GM12873 (cell line): ENCODE results near the gene KRTAP5-5.

ENCODE experiments used
- CTCF ChIP-seq: IDR thresholded peaks from 2 replicates; pipeline ENCODE4 v1.5.1; 2012; ENCODE audit warnings: low read depth, mild to moderate bottlenecking, moderate library complexity, low read length, control low read depth; ENCODE audit not compliant: insufficient read depth; ENCODE audit errors: missing control alignments

The KRTAP5-5 gene

GRCh38 chr11:1597994-1598380 lies 31.6 kb upstream of the KRTAP5-5 start, which contains the start of gene KRTAP5-2:
TSS of gene KRTAP5-2 (minus strand) at chr11:1598294. CDS start at chr11:1598250, 44 bp downstream.
- TF ChIP-seq CTCF, result no peak

- TF ChIP-seq CTCF, result no peak
Observed at GRCh38 chr11:1598816-1599215, 30.8 kb upstream of the KRTAP5-5 start.

GRCh38 chr11:1600626-1601025 lies 28.9 kb upstream of the KRTAP5-5 start:
- TF ChIP-seq CTCF, result no peak

DNA sequence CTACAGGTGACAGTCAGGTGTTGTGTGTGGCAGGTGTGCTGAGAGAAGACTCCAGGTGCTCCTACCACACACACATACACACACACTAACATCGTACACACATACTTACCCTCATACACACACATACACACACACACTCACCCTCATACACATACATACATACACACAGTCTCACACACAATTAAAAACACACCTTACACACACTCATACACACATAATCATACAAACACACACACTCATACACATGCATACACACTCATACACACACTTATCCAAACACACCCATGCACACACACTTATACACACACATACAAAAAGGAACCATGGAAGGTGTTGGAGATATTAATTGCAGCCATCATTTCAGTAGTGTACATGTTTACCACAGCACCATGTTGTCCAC lies 25.9 kb upstream of the KRTAP5-5 start:
- no peak for TF ChIP-seq CTCF

- TF ChIP-seq CTCF, result no peak
Observed at GRCh38 chr11:1604181-1604580, 25.4 kb upstream of the KRTAP5-5 start.

- TF ChIP-seq CTCF, result no peak
Observed at GRCh38 chr11:1604711-1605110, 24.9 kb upstream of the KRTAP5-5 start.

DNA sequence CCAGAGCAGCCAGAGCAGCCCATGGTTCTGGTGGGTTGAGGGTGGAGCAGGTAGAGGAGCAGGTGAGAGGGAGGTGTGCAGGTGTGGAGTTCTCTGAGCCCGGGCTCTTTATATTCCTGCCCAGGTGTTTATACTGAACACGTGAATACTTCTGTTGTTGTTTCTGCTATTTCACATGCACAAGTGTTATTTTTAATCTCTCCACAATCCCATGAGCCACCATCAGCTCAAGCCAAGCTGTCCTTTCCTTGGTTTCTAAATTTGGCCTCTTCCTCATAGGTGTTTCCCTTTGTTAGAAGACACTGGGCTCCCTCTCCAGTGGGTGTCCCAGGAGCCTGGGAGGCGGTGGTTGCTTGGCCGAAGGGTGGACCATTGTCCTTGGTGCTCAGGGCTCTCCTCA lies 21.2 kb upstream of the KRTAP5-5 start, which contains the start of gene KRTAP5-3:
Gene KRTAP5-3, minus strand, starts transcription at position 101 of the 400 bp plus-strand sequence. Its CDS starts 78 bp downstream, at position 23.
- TF ChIP-seq CTCF, result no peak
